SK-N-SH treated with all-trans-retinoic acid at 6 μM for 48 hours (cell line): ENCODE results near the gene PXYLP1.

Experiments used
- ATAC-seq: fragments of 200-7000 bp; cut with Tn5 transposase; 3 replicates; pipeline ENCODE4 v1.9.1; 2020; ENCODE audit warnings: mild to moderate bottlenecking, moderate library complexity
- CSDC2 ChIP-seq: fragments of 250-450 bp; sonication (Bioruptor Pico); IDR thresholded peaks from 2 replicates; pipeline ENCODE4 v1.5.0; 2020; ENCODE audit warnings: mild to moderate bottlenecking, moderate library complexity
- CSRNP3 ChIP-seq: fragments of 250-450 bp; sonication (Bioruptor Pico); IDR thresholded peaks from 2 replicates; pipeline ENCODE4 v1.5.1; 2021; ENCODE audit warnings: mild to moderate bottlenecking, moderate library complexity
- GLIS3 ChIP-seq: fragments of 250-450 bp; sonication (Bioruptor Pico); IDR thresholded peaks from 2 replicates; pipeline ENCODE4 v1.5.0; 2020; ENCODE audit warnings: mild to moderate bottlenecking, moderate library complexity
- ISL1 ChIP-seq: fragments of 250-450 bp; sonication (Bioruptor Pico); IDR thresholded peaks from 2 replicates; pipeline ENCODE4 v2.1.2; 2022; ENCODE audit warnings: mild to moderate bottlenecking, moderate library complexity
- OSR1 ChIP-seq: fragments of 250-450 bp; sonication (Bioruptor Pico); IDR thresholded peaks from 2 replicates; pipeline ENCODE4 v1.8.0; 2022; ENCODE audit warnings: moderate library complexity, mild to moderate bottlenecking, inconsistent platforms
- POU6F1 ChIP-seq: fragments of 250-450 bp; sonication (Bioruptor Pico); IDR thresholded peaks from 2 replicates; pipeline ENCODE4 v1.8.0; 2021; ENCODE audit warnings: low read depth, mild to moderate bottlenecking, moderate library complexity, borderline replicate concordance
- RARB ChIP-seq: fragments of 250-450 bp; sonication (Bioruptor Pico); IDR thresholded peaks from 2 replicates; pipeline ENCODE4 v1.8.0; 2021; ENCODE audit warnings: mild to moderate bottlenecking, moderate library complexity
- SNAI2 ChIP-seq: fragments of 250-450 bp; sonication (Bioruptor Pico); IDR thresholded peaks from 2 replicates; pipeline ENCODE4 v1.5.0; 2020; ENCODE audit warnings: mild to moderate bottlenecking, moderate library complexity
- TOX ChIP-seq: fragments of 250-450 bp; sonication (Bioruptor Pico); IDR thresholded peaks from 2 replicates; pipeline ENCODE4 v1.8.0; 2021; ENCODE audit warnings: mild to moderate bottlenecking, moderate library complexity, borderline replicate concordance
- ZC3H10 ChIP-seq: fragments of 250-450 bp; sonication (Bioruptor Pico); IDR thresholded peaks from 2 replicates; pipeline ENCODE4 v1.5.1; 2021; ENCODE audit warnings: mild to moderate bottlenecking, moderate library complexity
- ZFP3 ChIP-seq: fragments of 250-450 bp; sonication (Bioruptor Pico); IDR thresholded peaks from 2 replicates; pipeline ENCODE4 v1.5.0; 2020; ENCODE audit warnings: mild to moderate bottlenecking, moderate library complexity
- ZFP30 ChIP-seq: fragments of 450-650 bp; formaldehyde crosslinking; IDR thresholded peaks from 2 replicates; pipeline ENCODE4 v1.5.0; 2022; ENCODE audit warnings: mild to moderate bottlenecking, moderate library complexity
- ZNF565 ChIP-seq: fragments of 450-650 bp; formaldehyde crosslinking; conservative IDR thresholded peaks from 2 replicates; pipeline ENCODE4 v1.5.0; 2020; ENCODE audit warnings: low read depth, mild to moderate bottlenecking, moderate library complexity
- ZNF70 ChIP-seq: fragments of 450-650 bp; formaldehyde crosslinking; IDR thresholded peaks from 2 replicates; pipeline ENCODE4 v1.5.0; 2020; ENCODE audit warnings: mild to moderate bottlenecking, moderate library complexity
- ZNF8 ChIP-seq: fragments of 450-650 bp; formaldehyde crosslinking; IDR thresholded peaks from 2 replicates; pipeline ENCODE4 v1.5.0; 2020; ENCODE audit warnings: mild to moderate bottlenecking, moderate library complexity
- TF ChIP-seq, protein P1 (sequence below): fragments of 250-450 bp; sonication (Bioruptor Pico); IDR thresholded peaks from 2 replicates; pipeline ENCODE4 v1.5.1; 2020; ENCODE audit warnings: low read depth, mild to moderate bottlenecking, moderate library complexity
- TF ChIP-seq, protein P2 (sequence below): fragments of 250-450 bp; sonication (Bioruptor Pico); IDR thresholded peaks from 2 replicates; pipeline ENCODE4 v1.8.0; 2020; ENCODE audit warnings: mild to moderate bottlenecking, moderate library complexity, borderline replicate concordance
- TF ChIP-seq, protein P3 (sequence below): fragments of 250-450 bp; sonication (Bioruptor Pico); IDR thresholded peaks from 2 replicates; pipeline ENCODE4 v1.5.0; 2020; ENCODE audit warnings: mild to moderate bottlenecking, moderate library complexity

Gene PXYLP1

DNA sequence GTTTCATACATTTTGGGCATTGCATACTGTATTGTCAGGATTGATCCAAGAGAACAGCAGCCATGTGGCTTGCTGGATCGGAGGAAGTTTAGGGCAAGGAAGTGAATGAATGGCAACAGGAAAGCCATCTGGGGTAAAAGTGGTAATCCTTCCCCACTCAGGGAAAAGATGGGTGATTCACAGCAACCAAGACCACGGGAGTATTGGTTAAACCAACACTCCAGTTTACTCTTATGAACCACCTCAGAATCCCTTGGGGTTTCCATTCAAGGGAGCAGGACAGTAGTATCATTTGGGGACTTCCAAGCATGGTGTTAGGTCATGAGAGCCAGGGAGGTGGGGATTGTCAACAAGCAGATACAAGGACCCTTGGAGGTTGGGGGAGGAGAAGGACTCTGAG lies 111.5 kb downstream of the PXYLP1 start:
- TF ChIP-seq, protein P1, sequence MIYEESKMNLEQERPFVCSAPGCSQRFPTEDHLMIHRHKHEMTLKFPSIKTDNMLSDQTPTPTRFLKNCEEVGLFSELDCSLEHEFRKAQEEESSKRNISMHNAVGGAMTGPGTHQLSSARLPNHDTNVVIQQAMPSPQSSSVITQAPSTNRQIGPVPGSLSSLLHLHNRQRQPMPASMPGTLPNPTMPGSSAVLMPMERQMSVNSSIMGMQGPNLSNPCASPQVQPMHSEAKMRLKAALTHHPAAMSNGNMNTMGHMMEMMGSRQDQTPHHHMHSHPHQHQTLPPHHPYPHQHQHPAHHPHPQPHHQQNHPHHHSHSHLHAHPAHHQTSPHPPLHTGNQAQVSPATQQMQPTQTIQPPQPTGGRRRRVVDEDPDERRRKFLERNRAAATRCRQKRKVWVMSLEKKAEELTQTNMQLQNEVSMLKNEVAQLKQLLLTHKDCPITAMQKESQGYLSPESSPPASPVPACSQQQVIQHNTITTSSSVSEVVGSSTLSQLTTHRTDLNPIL (CRISPR knock-in tag) = no peak
- TF ChIP-seq, protein P2, sequence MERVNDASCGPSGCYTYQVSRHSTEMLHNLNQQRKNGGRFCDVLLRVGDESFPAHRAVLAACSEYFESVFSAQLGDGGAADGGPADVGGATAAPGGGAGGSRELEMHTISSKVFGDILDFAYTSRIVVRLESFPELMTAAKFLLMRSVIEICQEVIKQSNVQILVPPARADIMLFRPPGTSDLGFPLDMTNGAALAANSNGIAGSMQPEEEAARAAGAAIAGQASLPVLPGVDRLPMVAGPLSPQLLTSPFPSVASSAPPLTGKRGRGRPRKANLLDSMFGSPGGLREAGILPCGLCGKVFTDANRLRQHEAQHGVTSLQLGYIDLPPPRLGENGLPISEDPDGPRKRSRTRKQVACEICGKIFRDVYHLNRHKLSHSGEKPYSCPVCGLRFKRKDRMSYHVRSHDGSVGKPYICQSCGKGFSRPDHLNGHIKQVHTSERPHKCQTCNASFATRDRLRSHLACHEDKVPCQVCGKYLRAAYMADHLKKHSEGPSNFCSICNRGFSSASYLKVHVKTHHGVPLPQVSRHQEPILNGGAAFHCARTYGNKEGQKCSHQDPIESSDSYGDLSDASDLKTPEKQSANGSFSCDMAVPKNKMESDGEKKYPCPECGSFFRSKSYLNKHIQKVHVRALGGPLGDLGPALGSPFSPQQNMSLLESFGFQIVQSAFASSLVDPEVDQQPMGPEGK (CRISPR knock-in tag) = no peak
- TF ChIP-seq ZFP3 (no peak), ZC3H10 (no peak), ZNF70 (CRISPR knock-in tag) (no peak), CSRNP3 (CRISPR knock-in tag) (no peak), GLIS3 (CRISPR knock-in tag) (no peak), CSDC2 (CRISPR knock-in tag) (no peak)
- ATAC-seq = no peak

GRCh38 chr3:141343865-141344271 lies 112.2 kb downstream of the PXYLP1 start:
- no peak for ATAC-seq
- TF ChIP-seq RARB (CRISPR knock-in tag) = no peak
- no peak for TF ChIP-seq ZNF8 (CRISPR knock-in tag)
- no peak for TF ChIP-seq TOX (CRISPR knock-in tag)
- no peak for TF ChIP-seq SNAI2 (CRISPR knock-in tag)
- TF ChIP-seq POU6F1 (CRISPR knock-in tag) = no peak
- TF ChIP-seq ZNF565 (CRISPR knock-in tag) = no peak
- TF ChIP-seq, protein P1 (CRISPR knock-in tag) = no peak
- TF ChIP-seq ZC3H10 = no peak
- TF ChIP-seq ZFP3 = no peak
- TF ChIP-seq ZFP30 (CRISPR knock-in tag) = no peak
- TF ChIP-seq, protein P2 (CRISPR knock-in tag) = no peak
- no peak for TF ChIP-seq OSR1 (CRISPR knock-in tag)
- TF ChIP-seq, protein P3, sequence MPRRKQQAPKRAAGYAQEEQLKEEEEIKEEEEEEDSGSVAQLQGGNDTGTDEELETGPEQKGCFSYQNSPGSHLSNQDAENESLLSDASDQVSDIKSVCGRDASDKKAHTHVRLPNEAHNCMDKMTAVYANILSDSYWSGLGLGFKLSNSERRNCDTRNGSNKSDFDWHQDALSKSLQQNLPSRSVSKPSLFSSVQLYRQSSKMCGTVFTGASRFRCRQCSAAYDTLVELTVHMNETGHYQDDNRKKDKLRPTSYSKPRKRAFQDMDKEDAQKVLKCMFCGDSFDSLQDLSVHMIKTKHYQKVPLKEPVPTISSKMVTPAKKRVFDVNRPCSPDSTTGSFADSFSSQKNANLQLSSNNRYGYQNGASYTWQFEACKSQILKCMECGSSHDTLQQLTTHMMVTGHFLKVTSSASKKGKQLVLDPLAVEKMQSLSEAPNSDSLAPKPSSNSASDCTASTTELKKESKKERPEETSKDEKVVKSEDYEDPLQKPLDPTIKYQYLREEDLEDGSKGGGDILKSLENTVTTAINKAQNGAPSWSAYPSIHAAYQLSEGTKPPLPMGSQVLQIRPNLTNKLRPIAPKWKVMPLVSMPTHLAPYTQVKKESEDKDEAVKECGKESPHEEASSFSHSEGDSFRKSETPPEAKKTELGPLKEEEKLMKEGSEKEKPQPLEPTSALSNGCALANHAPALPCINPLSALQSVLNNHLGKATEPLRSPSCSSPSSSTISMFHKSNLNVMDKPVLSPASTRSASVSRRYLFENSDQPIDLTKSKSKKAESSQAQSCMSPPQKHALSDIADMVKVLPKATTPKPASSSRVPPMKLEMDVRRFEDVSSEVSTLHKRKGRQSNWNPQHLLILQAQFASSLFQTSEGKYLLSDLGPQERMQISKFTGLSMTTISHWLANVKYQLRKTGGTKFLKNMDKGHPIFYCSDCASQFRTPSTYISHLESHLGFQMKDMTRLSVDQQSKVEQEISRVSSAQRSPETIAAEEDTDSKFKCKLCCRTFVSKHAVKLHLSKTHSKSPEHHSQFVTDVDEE (CRISPR knock-in tag) = no peak
- TF ChIP-seq ISL1 (CRISPR knock-in tag) = no peak
